Measurements from ENCODE around the gene TTLL11. TPM values are rescaled to one million over a fixed set of nuclear protein-coding genes. Genes with fewer than 3 reads are reported as not detected.

The TTLL11 gene
- polyA plus RNA-seq, 1 donor (not counting 4 experiments of a cell fraction or from before 2014, with no cell fraction given) = 8.0 TPM

- no peak overlapping the region for H3K9ac ChIP-seq (ENCODE audit: control insufficient read depth, extremely low read depth, insufficient read depth, low read length)
- H2AFZ ChIP-seq (ENCODE audit: control insufficient read depth, low read length) = no peak overlapping the region
- FAIRE-seq (no peak), DNase-seq (ENCODE audit: low read depth, low spot score) (no peak)
- H3K4me1 ChIP-seq (ENCODE audit: control insufficient read depth, extremely low read depth, insufficient read depth, low read length) = no peaks in the 10 kb centered on the region
- dilution Hi-C loops (cut with MboI; ENCODE audit: extremely low pct_ligation_motif_present, low sequenced_read_pairs) = no loop called here
- H3K9me1 ChIP-seq (ENCODE audit: control insufficient read depth, extremely low read depth, insufficient read depth, low read length) = no peaks in the 10 kb centered on the region
- TF ChIP-seq EZH2 (IDR thresholded peaks at IDR 0.05; ENCODE audit: low read length) = no peak
- TF ChIP-seq CTCF (optimal IDR thresholded peaks at IDR 0.05 in 1 of 3, IDR thresholded peaks at IDR 0.05 in 1 of 3, conservative IDR thresholded peaks at IDR 0.05 in 1 of 3; ENCODE audit: extremely low read depth in 1 of 3, insufficient read depth in 2 of 3, low read length in 3 of 3) = no peak
- no peak overlapping the region for H3K27ac ChIP-seq (ENCODE audit: control insufficient read depth, insufficient read depth, low read length)
- peaks cover 1% of the 10 kb centered on the region for H3K79me2 ChIP-seq (ENCODE audit: control insufficient read depth, insufficient read depth, low read length)
- H3K4me3 ChIP-seq (ENCODE audit: control insufficient read depth in 2 of 3, extremely low read depth in 1 of 3, insufficient read depth in 2 of 3, low read depth in 1 of 3, low read length in 3 of 3) = no peak overlapping the region
- H3K27me3 ChIP-seq (ENCODE audit: control insufficient read depth, extremely low read depth, insufficient read depth, low read length) = no peaks in the 10 kb centered on the region
- H3K4me2 ChIP-seq (ENCODE audit: control insufficient read depth, extremely low read depth, insufficient read depth, low read depth, low read length) = no peak overlapping the region
- no peaks in the 10 kb centered on the region for H3K9me3 ChIP-seq (ENCODE audit: control insufficient read depth, low read depth, low read length)
- peaks cover under 1% of the 10 kb centered on the region for H4K20me1 ChIP-seq (ENCODE audit: control insufficient read depth, extremely low read depth, insufficient read depth, low read length)
- H3K36me3 ChIP-seq (ENCODE audit: control insufficient read depth in 2 of 2, extremely low read depth in 1 of 2, insufficient read depth in 2 of 2, low read length in 2 of 2) = peaks cover 0 to 7% of the 10 kb centered on the region in 2 experiments
These were observed 192.9 kb downstream of the TTLL11 start for GRCh38 chr9:121900163-121900562.

DNA sequence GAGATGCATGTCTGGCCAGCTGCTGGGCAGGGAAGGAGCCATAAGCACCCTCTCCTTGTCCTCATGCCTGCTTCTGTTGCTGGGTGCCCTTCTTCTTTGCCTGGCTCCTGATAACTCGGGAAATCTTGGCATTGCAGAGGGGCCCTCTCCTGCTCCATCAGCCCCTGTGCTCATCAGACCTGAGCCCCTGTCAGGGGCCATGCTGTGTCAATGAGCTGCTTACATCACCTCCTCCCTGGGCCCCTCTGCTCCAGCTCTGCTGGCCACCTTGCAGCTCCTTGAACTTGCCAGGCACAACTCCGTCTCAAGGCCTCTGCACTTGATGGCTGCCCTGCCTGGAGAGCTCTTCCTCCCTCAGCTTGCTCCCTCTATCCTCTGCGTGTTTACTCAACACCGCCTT is 194.3 kb downstream of the TTLL11 start:
- peaks cover 0 to 11% of the 10 kb centered on the region in 2 experiments for H3K36me3 ChIP-seq (ENCODE audit: control insufficient read depth in 2 of 2, extremely low read depth in 1 of 2, insufficient read depth in 2 of 2, low read length in 2 of 2)
- no peak for DNase-seq (ENCODE audit: low read depth, low spot score)
- H3K9me1 ChIP-seq (ENCODE audit: control insufficient read depth, extremely low read depth, insufficient read depth, low read length) = no peaks in the 10 kb centered on the region
- no peaks in the 10 kb centered on the region for H3K4me1 ChIP-seq (ENCODE audit: control insufficient read depth, extremely low read depth, insufficient read depth, low read length)
- H3K27ac ChIP-seq (ENCODE audit: control insufficient read depth, insufficient read depth, low read length) = no peak overlapping the region
- FAIRE-seq = no peak
- dilution Hi-C loops (cut with MboI; ENCODE audit: extremely low pct_ligation_motif_present, low sequenced_read_pairs) = no loop called here
- H3K27me3 ChIP-seq (ENCODE audit: control insufficient read depth, extremely low read depth, insufficient read depth, low read length) = no peaks in the 10 kb centered on the region
- peaks cover 2% of the 10 kb centered on the region for H4K20me1 ChIP-seq (ENCODE audit: control insufficient read depth, extremely low read depth, insufficient read depth, low read length)
- H3K79me2 ChIP-seq (ENCODE audit: control insufficient read depth, insufficient read depth, low read length) = peaks cover 1% of the 10 kb centered on the region
- H3K4me2 ChIP-seq (ENCODE audit: control insufficient read depth, extremely low read depth, insufficient read depth, low read depth, low read length) = no peak overlapping the region
- H3K9me3 ChIP-seq (ENCODE audit: control insufficient read depth, low read depth, low read length) = no peaks in the 10 kb centered on the region
- H2AFZ ChIP-seq (ENCODE audit: control insufficient read depth, low read length) = no peak overlapping the region
- no peak for TF ChIP-seq EZH2 (IDR thresholded peaks at IDR 0.05; ENCODE audit: low read length)
- no peak for TF ChIP-seq CTCF (optimal IDR thresholded peaks at IDR 0.05 in 1 of 3, IDR thresholded peaks at IDR 0.05 in 1 of 3, conservative IDR thresholded peaks at IDR 0.05 in 1 of 3; ENCODE audit: extremely low read depth in 1 of 3, insufficient read depth in 2 of 3, low read length in 3 of 3)
- no peak overlapping the region for H3K9ac ChIP-seq (ENCODE audit: control insufficient read depth, extremely low read depth, insufficient read depth, low read length)
- no peak overlapping the region for H3K4me3 ChIP-seq (ENCODE audit: control insufficient read depth in 2 of 3, extremely low read depth in 1 of 3, insufficient read depth in 2 of 3, low read depth in 1 of 3, low read length in 3 of 3)

Measured in keratinocyte (primary cell).